SK-N-SH (cell line): ENCODE measurements around the gene SLC2A14.

Experiments
- EP300 ChIP-seq, 2 experiments: IDR thresholded peaks; 2 replicates each; pipeline versions ENCODE4 v1.4.0 to v1.6.1; 2012; ENCODE audit warnings: borderline replicate concordance in 1 of 2, low read depth in 1 of 2, low read length in 1 of 2
- EZH2phosphoT487 ChIP-seq: fragments of 200-600 bp; sonication (generic); IDR thresholded peaks from 2 replicates; pipeline ENCODE4 v1.6.1; 2017; ENCODE audit warnings: low read depth, mixed run types, mild to moderate bottlenecking, antibody characterized with exemption, moderate library complexity, borderline replicate concordance
- NRF1 ChIP-seq: IDR thresholded peaks from 2 replicates; pipeline ENCODE4 v1.6.1; 2012; ENCODE audit warnings: low read depth, mild to moderate bottlenecking, low read length
- TF ChIP-seq, protein P1 (sequence below): fragments of 200-600 bp; sonication (generic); IDR thresholded peaks from 2 replicates; pipeline ENCODE4 v1.6.1; 2017; ENCODE audit warnings: antibody characterized with exemption, mild to moderate bottlenecking, moderate library complexity

DNA sequence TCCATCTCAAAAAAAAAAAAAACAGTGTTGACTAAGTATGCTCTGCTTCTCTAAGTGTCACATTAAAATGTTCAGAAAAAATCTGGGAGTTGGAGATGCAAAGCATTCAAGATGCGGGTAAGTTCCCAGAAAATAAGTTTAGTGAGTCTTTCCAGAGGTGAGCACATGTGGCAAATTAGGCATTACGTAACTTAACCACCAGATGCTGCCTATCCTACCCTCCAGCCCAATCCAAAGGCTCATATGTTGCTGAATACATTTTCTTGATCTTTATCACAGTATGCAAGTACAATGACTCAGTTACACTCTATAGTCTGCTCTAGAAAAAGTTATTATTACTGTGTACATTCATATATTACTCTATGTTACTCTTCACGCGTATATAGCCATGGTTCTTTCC, 3.6 kb downstream of the SLC2A14 start:
- TF ChIP-seq, protein P1, sequence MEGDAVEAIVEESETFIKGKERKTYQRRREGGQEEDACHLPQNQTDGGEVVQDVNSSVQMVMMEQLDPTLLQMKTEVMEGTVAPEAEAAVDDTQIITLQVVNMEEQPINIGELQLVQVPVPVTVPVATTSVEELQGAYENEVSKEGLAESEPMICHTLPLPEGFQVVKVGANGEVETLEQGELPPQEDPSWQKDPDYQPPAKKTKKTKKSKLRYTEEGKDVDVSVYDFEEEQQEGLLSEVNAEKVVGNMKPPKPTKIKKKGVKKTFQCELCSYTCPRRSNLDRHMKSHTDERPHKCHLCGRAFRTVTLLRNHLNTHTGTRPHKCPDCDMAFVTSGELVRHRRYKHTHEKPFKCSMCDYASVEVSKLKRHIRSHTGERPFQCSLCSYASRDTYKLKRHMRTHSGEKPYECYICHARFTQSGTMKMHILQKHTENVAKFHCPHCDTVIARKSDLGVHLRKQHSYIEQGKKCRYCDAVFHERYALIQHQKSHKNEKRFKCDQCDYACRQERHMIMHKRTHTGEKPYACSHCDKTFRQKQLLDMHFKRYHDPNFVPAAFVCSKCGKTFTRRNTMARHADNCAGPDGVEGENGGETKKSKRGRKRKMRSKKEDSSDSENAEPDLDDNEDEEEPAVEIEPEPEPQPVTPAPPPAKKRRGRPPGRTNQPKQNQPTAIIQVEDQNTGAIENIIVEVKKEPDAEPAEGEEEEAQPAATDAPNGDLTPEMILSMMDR: no peak
- TF ChIP-seq EZH2phosphoT487 (no peak), NRF1 (no peak), EP300 (IDR thresholded peaks at IDR 0.05; ENCODE audit: borderline replicate concordance in 1 of 2, low read depth in 1 of 2, low read length in 1 of 2) (no peak)
